ENCODE results near the gene HOXB4. TPM values are rescaled to one million over a fixed set of nuclear protein-coding genes. Genes with fewer than 3 reads are reported as not detected.

The HOXB4 gene
- total and polyA plus RNA-seq, 2 of the 4 experiments (the other 2 are of a cell fraction), result 2.0 to 8.5 TPM

DNA sequence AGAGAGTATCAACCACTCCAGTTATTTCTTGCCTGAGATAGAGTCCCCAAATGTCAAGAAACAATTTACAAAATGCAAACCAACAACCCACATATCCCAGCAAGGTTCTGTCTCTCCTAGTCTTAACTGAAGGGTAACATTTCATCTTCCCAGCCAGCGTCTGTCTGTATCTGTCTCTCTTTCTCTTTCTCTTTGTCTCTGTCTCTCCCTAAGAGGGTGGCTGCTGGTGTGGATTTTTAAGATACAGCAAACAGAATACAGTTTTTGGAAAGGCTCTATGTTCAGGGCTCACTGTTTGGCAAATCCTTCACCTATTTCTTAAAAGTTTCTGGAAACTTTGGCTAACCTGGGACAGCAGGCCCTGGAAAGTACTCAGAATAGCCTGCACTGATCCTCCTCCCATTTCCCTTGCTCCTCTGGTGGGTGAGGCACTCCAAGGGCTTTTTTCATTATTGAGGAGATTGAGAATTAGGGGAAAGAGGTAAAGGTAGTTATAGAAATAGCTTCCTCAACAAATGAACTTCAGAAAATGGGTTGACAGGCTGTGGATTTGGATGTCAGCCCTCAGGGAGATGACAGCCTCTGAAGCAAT, 6.2 kb downstream of the HOXB4 start:
- intact Hi-C loops (cut with micrococcal nuclease), result loop anchor here (2.0 kb wide), 1 partner anchor 21 kb away; the partner anchor contains the start of gene HOXB5
- H3K9me3 ChIP-seq (ENCODE audit: control insufficient read depth, insufficient read depth, low read length), result no peaks in the 10 kb centered on the region
- peak overlapping the region; percentile 99 for H2BK5ac ChIP-seq (ENCODE audit: low read depth, low read length, poor library complexity, severe bottlenecking)
- H2AK9ac ChIP-seq (replicated peaks; ENCODE audit: low read depth, low read length, poor library complexity), result peak overlapping the region; percentile 90
- H3K56ac ChIP-seq (ENCODE audit: extremely low read depth, insufficient read depth, low read length), result peak overlapping the region; percentile 96
- WGBS, 2 experiments (ENCODE audit: extremely low coverage in 2 of 2, insufficient read length in 1 of 2), result no CpG with 5 or more reads among the region's 1 CpG
- H3K4me2 ChIP-seq (ENCODE audit: low read depth, low read length), result peak overlapping the region; percentile 83
- H3K4me1 ChIP-seq (ENCODE audit: control insufficient read depth, insufficient read depth, low read length), result peaks cover 34% of the 10 kb centered on the region
- H3K18ac ChIP-seq (ENCODE audit: low read depth, low read length), result peak overlapping the region; percentile 73
- peaks cover 57% of the 10 kb centered on the region for H3K36me3 ChIP-seq (ENCODE audit: control insufficient read depth, insufficient read depth, low read length)
- CTCF ChIA-PET, result no interaction called here
- no TSS peak for BruUV-seq (replicated peaks)
- peak overlapping the region; percentile 98 for H3K14ac ChIP-seq (replicated peaks; ENCODE audit: low read depth, low read length)
- peak overlapping the region; percentile 75 for H2BK15ac ChIP-seq (ENCODE audit: low read depth, low read length)
- H2BK120ac ChIP-seq (ENCODE audit: low read depth, low read length), result peak overlapping the region; percentile 78
- peak overlapping the region; percentile 77 to 97 for H4K8ac ChIP-seq (ENCODE audit: low read depth in 2 of 2, low read length in 2 of 2)
- H3K9me1 ChIP-seq (ENCODE audit: insufficient read depth, low read length), result peaks cover 6% of the 10 kb centered on the region
- H3K4me3 ChIP-seq (ENCODE audit: insufficient read depth, low read depth, low read length), result peak overlapping the region; percentile 45
- peak overlapping the region; percentile 99 for H3K27ac ChIP-seq (ENCODE audit: insufficient read depth, low read length)
- peak overlapping the region; percentile 95 for H4K91ac ChIP-seq (ENCODE audit: insufficient read depth, low read depth, low read length)
- H4K5ac ChIP-seq (ENCODE audit: low read depth, low read length), result peak overlapping the region; percentile 96
- TF ChIP-seq CEBPB (IDR thresholded peaks at IDR 0.05; ENCODE audit: low read depth, low read length) (peak; percentile 11; the same call in 1 of the 2 replicates), MXI1 (IDR thresholded peaks at IDR 0.05; ENCODE audit: borderline replicate concordance, low read depth, low read length) (no peak), MAZ (IDR thresholded peaks at IDR 0.05; ENCODE audit: borderline replicate concordance, low read depth, low read length) (no peak), RCOR1 (IDR thresholded peaks at IDR 0.05; ENCODE audit: insufficient replicate concordance, low read length) (no peak)
- TF ChIP-seq, protein P1, sequence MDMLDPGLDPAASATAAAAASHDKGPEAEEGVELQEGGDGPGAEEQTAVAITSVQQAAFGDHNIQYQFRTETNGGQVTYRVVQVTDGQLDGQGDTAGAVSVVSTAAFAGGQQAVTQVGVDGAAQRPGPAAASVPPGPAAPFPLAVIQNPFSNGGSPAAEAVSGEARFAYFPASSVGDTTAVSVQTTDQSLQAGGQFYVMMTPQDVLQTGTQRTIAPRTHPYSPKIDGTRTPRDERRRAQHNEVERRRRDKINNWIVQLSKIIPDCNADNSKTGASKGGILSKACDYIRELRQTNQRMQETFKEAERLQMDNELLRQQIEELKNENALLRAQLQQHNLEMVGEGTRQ (IDR thresholded peaks at IDR 0.05; ENCODE audit: low read depth, low read length), result no peak
- H3K23ac ChIP-seq (ENCODE audit: low read depth, low read length), result peak overlapping the region; percentile 100
- H3K4ac ChIP-seq (ENCODE audit: low read depth, low read length), result peak overlapping the region; percentile 97
- peak overlapping the region; percentile 90 for H2BK20ac ChIP-seq (ENCODE audit: low read depth, low read length)
- H3K27me3 ChIP-seq (ENCODE audit: control insufficient read depth, insufficient read depth, low read length), result no peaks in the 10 kb centered on the region
- ATAC-seq (ENCODE audit: low read depth) (no peak), DNase-seq (no peak)
- POLR2A ChIA-PET (ENCODE audit: unreplicated experiment), result interaction anchor here (0.6 kb wide), 1 partner anchor 31 kb away, joined by 5 read pairs; no protein-coding TSS in a partner anchor
- peak overlapping the region; percentile 97 for H2AK5ac ChIP-seq (ENCODE audit: low read depth, low read length)
- H4K20me1 ChIP-seq (ENCODE audit: insufficient read depth, low read length), result peaks cover 8% of the 10 kb centered on the region
- no peak overlapping the region for H2AFZ ChIP-seq (replicated peaks; ENCODE audit: low read length, poor library complexity)
- in situ Hi-C loops (cut with MboI; ENCODE audit: low sequenced_read_pairs), result no loop called here
- H3K79me1 ChIP-seq (ENCODE audit: low read depth in 1 of 2, low read length in 2 of 2), result peaks cover 0 to 2% of the 10 kb centered on the region in 2 experiments; a peak in 1 of 4 replicates
- H3K9ac ChIP-seq (ENCODE audit: low read depth, low read length), result peak overlapping the region; percentile 96
- dilution Hi-C loops (cut with HindIII; ENCODE audit: low sequenced_read_pairs, unreplicated experiment), result no loop called here
